ENCODE data around the gene BRIP1. TPM values are rescaled to one million over a fixed set of nuclear protein-coding genes. Genes with fewer than 3 reads are reported as not detected.

The BRIP1 gene
- total and polyA plus RNA-seq, 2 experiments from 2014 or later = 8.0 to 23.1 TPM

- TF ChIP-seq ZNF462 (CRISPR knock-in tag; IDR thresholded peaks at IDR 0.05) (no peak), REST (IDR thresholded peaks at IDR 0.05; ENCODE audit: unreplicated experiment) (no peak)
Measured at GRCh38 chr17:61764846-61765245, 98.5 kb downstream of the BRIP1 start (continued).

- no peak for DNase-seq (ENCODE audit: low spot score)
- Histone ChIP-seq H3K79me2 (replicated peaks; ENCODE audit: insufficient read depth) (no peaks in the 10 kb centered on the region), H3K27ac (ENCODE audit: low read depth) (no peak overlapping the region), H3K9me2 (ENCODE audit: insufficient read depth) (no peaks in the 10 kb centered on the region), H3K4me3 (no peak overlapping the region), H3K4me2 (no peak overlapping the region), H3K27me3 (ENCODE audit: insufficient read depth) (no peaks in the 10 kb centered on the region), H3F3A (replicated peaks; ENCODE audit: low read depth) (no peaks in the 10 kb centered on the region), H3K4me1 (ENCODE audit: insufficient read depth) (peaks cover 9% of the 10 kb centered on the region), H3K36me3 (ENCODE audit: insufficient read depth) (no peaks in the 10 kb centered on the region), H2AFZ (no peak overlapping the region), H4K20me1 (replicated peaks; ENCODE audit: insufficient read depth) (no peaks in the 10 kb centered on the region)
- Mint-ChIP-seq H3K9me3 (no peaks in the 10 kb centered on the region), H3K4me3 (no peak overlapping the region), H3K27ac (no peak overlapping the region), H3K4me1 (peaks cover 9% of the 10 kb centered on the region; the same call in 2 of the 3 replicates), H3K27me3 (ENCODE audit: insufficient read depth, low read depth, poor library complexity) (no peaks in the 10 kb centered on the region), H3K36me3 (ENCODE audit: low read depth) (peaks cover 40% of the 10 kb centered on the region)
- no peak for ATAC-seq
- no peak for TF ChIP-seq EZH2phosphoT487 (IDR thresholded peaks at IDR 0.05; ENCODE audit: unreplicated experiment)
- no peak for TF ChIP-seq REST (IDR thresholded peaks at IDR 0.05; ENCODE audit: unreplicated experiment)
- TF ChIP-seq POLR2AphosphoS5 (IDR thresholded peaks at IDR 0.05; ENCODE audit: low read depth) = no peak
Measured at GRCh38 chr17:61761827-61762226, 101.5 kb downstream of the BRIP1 start.

Measured in GM23338 (cell line).